B cell (primary cell): ENCODE results near the gene AFF2. TPM values are rescaled to one million over a fixed set of nuclear protein-coding genes. Genes with fewer than 3 reads are reported as not detected.

Experiments
- ATAC-seq: fragments of 200-7000 bp; cut with Tn5 transposase; one replicate; pipeline ENCODE4 v1.10.0; 2021; ENCODE audit warnings: low read depth, mild to moderate bottlenecking, moderate number of reproducible peaks, moderate library complexity
- CTCF ChIA-PET: fragments of 350-600 bp; sonication (Branson Sonifier 250); formaldehyde crosslinking; loops from one replicate; lab custom pipeline; 2021; ENCODE audit warnings: antibody characterized with exemption, inconsistent platforms; lab: Charles Lee
- POLR2A ChIA-PET: fragments of 350-600 bp; sonication (Branson Sonifier 250); formaldehyde crosslinking; loops from one replicate; lab custom pipeline; 2021; ENCODE audit warnings: antibody characterized with exemption; lab: Charles Lee
- DNase-seq: peaks from one replicate; pipeline ENCODE4 v3.0.0; 2013
- H2AFZ ChIP-seq: 2 replicates; pipeline ENCODE4 v1.6.1; 2012; ENCODE audit warnings: mild to moderate bottlenecking, low read depth, low read length; ENCODE audit not compliant: insufficient read depth, poor library complexity, severe bottlenecking
- H3K27ac ChIP-seq, 2 donors: 1 replicate in 1 of 2; 2 replicates in 1 of 2; pipeline ENCODE4 v1.5.1; 2012 to 2013; ENCODE audit warnings: low read length in 2 of 2, mild to moderate bottlenecking in 2 of 2, moderate library complexity in 1 of 2
- H3K27me3 ChIP-seq, 4 experiments: fragments of 200-600 bp in 1 of 4; sonication (generic) in 1 of 4; replicated peaks in 1 of 4; 1 replicate in 2 of 4; 2 replicates in 2 of 4; pipeline versions ENCODE4 v1.6.1 to v1.7.0; 2013 to 2016; ENCODE audit warnings: low read length in 3 of 4, mild to moderate bottlenecking in 2 of 4, mixed read lengths in 1 of 4, moderate library complexity in 1 of 4; ENCODE audit not compliant: insufficient read depth in 4 of 4, control insufficient read depth in 3 of 4; ENCODE audit errors: control extremely low read depth in 1 of 4
- H3K36me3 ChIP-seq, 2 experiments: replicated peaks in 1 of 2; 1 replicate in 1 of 2; 2 replicates in 1 of 2; pipeline versions ENCODE4 v1.6.1 to v1.7.1; 2013; ENCODE audit warnings: low read length in 1 of 2; ENCODE audit not compliant: insufficient read depth in 2 of 2, control insufficient read depth in 1 of 2; ENCODE audit errors: control extremely low read depth in 1 of 2, extremely low read depth in 1 of 2
- H3K4me1 ChIP-seq, 2 donors: fragments of 200-600 bp in 1 of 2; sonication (generic) in 1 of 2; 1 replicate in 1 of 2; 2 replicates in 1 of 2; pipeline versions ENCODE4 v1.5.1 to v1.6.1; 2013 to 2017; ENCODE audit warnings: low read length in 2 of 2; ENCODE audit not compliant: control insufficient read depth in 2 of 2, insufficient read depth in 2 of 2
- H3K4me2 ChIP-seq: replicated peaks from 2 replicates; pipeline ENCODE3; 2012; ENCODE audit warnings: mild to moderate bottlenecking, low read depth, low read length; ENCODE audit not compliant: poor library complexity, severe bottlenecking
- H3K4me3 ChIP-seq, 5 experiments: fragments of 200-600 bp in 1 of 5; sonication (generic) in 1 of 5; 1 replicate in 3 of 5; 2 replicates in 2 of 5; pipeline versions ENCODE4 v1.5.1 to v1.7.0; 2011 to 2016; ENCODE audit warnings: low read length in 4 of 5, mild to moderate bottlenecking in 4 of 5, low read depth in 2 of 5, control low read depth in 1 of 5, moderate library complexity in 1 of 5; ENCODE audit not compliant: insufficient read depth in 1 of 5; ENCODE audit errors: control extremely low read depth in 1 of 5, extremely low read depth in 1 of 5
- H3K79me2 ChIP-seq: fragments of 200-600 bp; sonication (generic); one replicate; pipeline ENCODE4 v1.6.0; 2016; ENCODE audit warnings: low read length; ENCODE audit not compliant: control insufficient read depth, insufficient read depth
- H3K9ac ChIP-seq: fragments of 200-600 bp; sonication (generic); 2 replicates; pipeline ENCODE4 v1.6.1; 2017; ENCODE audit warnings: mild to moderate bottlenecking, low read length, moderate library complexity
- H3K9me3 ChIP-seq, 3 donors: one replicate each; pipeline versions ENCODE4 v1.6.1 to v1.7.1; 2013; ENCODE audit warnings: low read length in 2 of 3; ENCODE audit not compliant: control insufficient read depth in 2 of 3, insufficient read depth in 1 of 3; ENCODE audit errors: control extremely low read depth in 1 of 3
- H4K20me1 ChIP-seq: 2 replicates; pipeline ENCODE4 v1.6.0; 2012; ENCODE audit warnings: mild to moderate bottlenecking, low read length; ENCODE audit not compliant: insufficient read depth, control insufficient read depth, poor library complexity, severe bottlenecking
- H3K27ac Mint-ChIP-seq: one replicate; pipeline ENCODE4 v1.8.0; 2021; ENCODE audit warnings: mixed read lengths
- H3K27me3 Mint-ChIP-seq: one replicate; pipeline ENCODE4 v1.8.0; 2021; ENCODE audit warnings: mixed read lengths
- H3K4me1 Mint-ChIP-seq: one replicate; pipeline ENCODE4 v1.8.0; 2021; ENCODE audit warnings: mixed read lengths
- H3K4me3 Mint-ChIP-seq: one replicate; pipeline ENCODE4 v1.8.0; 2021; ENCODE audit warnings: mixed read lengths
- H3K9me3 Mint-ChIP-seq: one replicate; pipeline ENCODE4 v1.8.0; 2022; ENCODE audit warnings: mixed read lengths; ENCODE audit not compliant: insufficient read depth
- CTCF ChIP-seq: fragments of 200-600 bp; IDR thresholded peaks from one replicate; pipeline ENCODE4 v1.8.0; 2022; ENCODE audit warnings: antibody characterized with exemption, mild to moderate bottlenecking
- EZH2 ChIP-seq: IDR thresholded peaks from 2 replicates; pipeline ENCODE4 v1.6.1; 2012; ENCODE audit warnings: borderline replicate concordance, low read depth, mild to moderate bottlenecking, moderate library complexity, low read length; ENCODE audit not compliant: insufficient read depth, poor library complexity, severe bottlenecking
- WGBS: methylation state at CpG from one replicate; pipeline ENCODE4 v1.1.5; 2013; ENCODE audit warnings: missing lambda C conversion rate; ENCODE audit not compliant: insufficient coverage; 5-methylcytosine and 5-hydroxymethylcytosine counted together
- intact Hi-C: fragments of 100-400 bp; cut with micrococcal nuclease; formaldehyde crosslinking; loops from one replicate; pipeline ENCODE4 v1.10.0; 2022
- polyA plus RNA-seq: library from polyadenylated mRNA; depleted of rRNA; stranded (reverse); fragments of >200 nt; gene quantifications from 2 replicates; pipeline ENCODE4 v1.2.3, GENCODE V29; 2012
- total RNA-seq, 2 donors: library from RNA; stranded (reverse); fragments of 120-200 nt in 1 of 2; gene quantifications; 1 replicate in 1 of 2; 2 replicates in 1 of 2; pipeline versions ENCODE4 v1.2.3 to v1.2.4, GENCODE V29; 2013 to 2022

The AFF2 gene
- total and polyA plus RNA-seq, 2 donors (not counting 1 experiment from before 2014, with no cell fraction given), result 0.06 to 12.0 TPM

- H3K27ac ChIP-seq, result no peak overlapping the region
- Mint-ChIP-seq H3K9me3 (no peaks in the 10 kb centered on the region), H3K4me3 (no peak overlapping the region), H3K4me1 (no peaks in the 10 kb centered on the region), H3K27ac (no peak overlapping the region), H3K27me3 (no peaks in the 10 kb centered on the region)
- CTCF ChIA-PET, result no interaction called here
- DNase-seq (no peak), ATAC-seq (no peak)
- POLR2A ChIA-PET, result no interaction called here
- no peaks in the 10 kb centered on the region for H3K27me3 ChIP-seq
- intact Hi-C loops, result no loop called here
- no peaks in the 10 kb centered on the region for H4K20me1 ChIP-seq
- no peaks in the 10 kb centered on the region for H3K4me1 ChIP-seq
- no peak overlapping the region for H2AFZ ChIP-seq
- no peak overlapping the region for H3K9ac ChIP-seq
- H3K79me2 ChIP-seq, result no peaks in the 10 kb centered on the region
- TF ChIP-seq EZH2, result no peak
- no peak for TF ChIP-seq CTCF
- no peaks in the 10 kb centered on the region for H3K9me3 ChIP-seq
- no peak overlapping the region for H3K4me2 ChIP-seq
- no peak overlapping the region for H3K4me3 ChIP-seq
- WGBS, result 78% methylated on average over 1 of the region's 5 CpGs
- no peaks in the 10 kb centered on the region for H3K36me3 ChIP-seq
Observed at GRCh38 chrX:148728901-148729300, 228.5 kb downstream of the AFF2 start.

- TF ChIP-seq CTCF (no peak), EZH2 (no peak)
- Histone ChIP-seq H3K27me3 (no peaks in the 10 kb centered on the region), H3K4me2 (no peak overlapping the region), H3K27ac (no peak overlapping the region), H3K9ac (no peak overlapping the region), H3K9me3 (no peaks in the 10 kb centered on the region), H3K4me1 (no peaks in the 10 kb centered on the region), H2AFZ (no peak overlapping the region), H4K20me1 (no peaks in the 10 kb centered on the region), H3K36me3 (no peaks in the 10 kb centered on the region), H3K4me3 (no peak overlapping the region), H3K79me2 (no peaks in the 10 kb centered on the region)
- CTCF ChIA-PET, result no interaction called here
- no peak overlapping the region for H3K4me3 Mint-ChIP-seq
- peaks cover under 1% of the 10 kb centered on the region for H3K4me1 Mint-ChIP-seq
- intact Hi-C loops, result no loop called here
- no peak for DNase-seq
- POLR2A ChIA-PET, result no interaction called here
- H3K27me3 Mint-ChIP-seq, result no peaks in the 10 kb centered on the region
- no peak overlapping the region for H3K27ac Mint-ChIP-seq
- no peak for ATAC-seq
- H3K9me3 Mint-ChIP-seq, result no peaks in the 10 kb centered on the region
Observed at GRCh38 chrX:148732743-148733142, 232.3 kb downstream of the AFF2 start.
